Activated gamma-delta T cell treated with Interleukin-2 at 50 U/mL for 16 hours (primary cell): ENCODE data around the gene SUFU.
A peak's percentile ranks its signal among the peaks of the same experiment; 100 is the strongest.
"Not testable (repeated sequence)": the region's sequence is repeated elsewhere in the genome, so short reads cannot be mapped to it uniquely, and the experiment has no call there.

Experiments used
- DNase-seq: peaks from one replicate; pipeline ENCODE4 v3.0.0-alpha.2; 2020

The SUFU gene

GRCh38 chr10:102653060-102653459, 149.3 kb downstream of the SUFU start:
- DNase-seq = no peak

GRCh38 chr10:102654566-102654965, 150.8 kb downstream of the SUFU start:
- DNase-seq = no peak

GRCh38 chr10:102654969-102655368, 151.2 kb downstream of the SUFU start:
- no peak for DNase-seq

GRCh38 chr10:102656026-102656425, 152.3 kb downstream of the SUFU start:
- DNase-seq = no peak

- DNase-seq = no peak
Measured at GRCh38 chr10:102656791-102657371, 153.1 kb downstream of the SUFU start.

GRCh38 chr10:102657451-102657850, 153.7 kb downstream of the SUFU start:
- no peak for DNase-seq

GRCh38 chr10:102657984-102658724, 154.4 kb downstream of the SUFU start:
- no peak for DNase-seq

GRCh38 chr10:102658802-102659201, 155.0 kb downstream of the SUFU start:
- DNase-seq = no peak

GRCh38 chr10:102660888-102661657, 157.3 kb downstream of the SUFU start:
- peak; percentile 58 for DNase-seq

GRCh38 chr10:102661658-102662028, 157.9 kb downstream of the SUFU start:
- DNase-seq = no peak

GRCh38 chr10:102665904-102666509, 162.2 kb downstream of the SUFU start:
- no peak for DNase-seq

GRCh38 chr10:102667411-102667810, 163.6 kb downstream of the SUFU start:
- not testable (repeated sequence) for DNase-seq

- no peak for DNase-seq
Measured at GRCh38 chr10:102668326-102669107, 164.7 kb downstream of the SUFU start.

GRCh38 chr10:102669206-102670064, 165.7 kb downstream of the SUFU start:
- no peak for DNase-seq

- no peak for DNase-seq
Measured at GRCh38 chr10:102670065-102670670, 166.4 kb downstream of the SUFU start.

- DNase-seq = no peak
Measured at GRCh38 chr10:102670871-102671434, 167.2 kb downstream of the SUFU start.

- DNase-seq = no peak
Measured at GRCh38 chr10:102673236-102673818, 169.6 kb downstream of the SUFU start.

- DNase-seq = peak; percentile 64
Measured at GRCh38 chr10:102673819-102674511, 170.2 kb downstream of the SUFU start.

- no peak for DNase-seq
Measured at GRCh38 chr10:102674566-102674965, 170.8 kb downstream of the SUFU start.
